ENCODE results near the gene GDA. TPM values are rescaled to one million over a fixed set of nuclear protein-coding genes. Genes with fewer than 3 reads are reported as not detected.

GDA gene
- total RNA-seq, 4 donors from 2014 or later, result 14.0 to 291 (median 273) TPM

GRCh38 chr9:72274441-72274840 is 125.2 kb downstream of the GDA start:
- H3K36me3 ChIP-seq, result no peaks in the 10 kb centered on the region
- TF ChIP-seq CTCF (IDR thresholded peaks at IDR 0.05), result no peak
- TF ChIP-seq POLR2A (IDR thresholded peaks at IDR 0.05), result no peak
- H3K4me1 ChIP-seq, result no peaks in the 10 kb centered on the region
- H3K27me3 ChIP-seq, result no peaks in the 10 kb centered on the region
- H3K27ac ChIP-seq, result no peak overlapping the region
- DNase-seq, result no peak
- H3K4me3 ChIP-seq, result no peak overlapping the region
- no peaks in the 10 kb centered on the region for H3K9me3 ChIP-seq

GRCh38 chr9:72274916-72275315 is 125.7 kb downstream of the GDA start:
- Histone ChIP-seq H3K36me3 (no peaks in the 10 kb centered on the region), H3K9me3 (no peaks in the 10 kb centered on the region), H3K27me3 (no peaks in the 10 kb centered on the region), H3K4me1 (no peaks in the 10 kb centered on the region), H3K27ac (no peak overlapping the region), H3K4me3 (no peak overlapping the region)
- no peak for TF ChIP-seq POLR2A (IDR thresholded peaks at IDR 0.05)
- no peak for TF ChIP-seq CTCF (IDR thresholded peaks at IDR 0.05)
- no peak for DNase-seq

- H3K27me3 ChIP-seq, result no peaks in the 10 kb centered on the region
- H3K4me3 ChIP-seq, result no peak overlapping the region
- H3K4me1 ChIP-seq, result no peaks in the 10 kb centered on the region
- no peak for DNase-seq
- no peaks in the 10 kb centered on the region for H3K9me3 ChIP-seq
- no peak for TF ChIP-seq CTCF (IDR thresholded peaks at IDR 0.05)
- no peak for TF ChIP-seq POLR2A (IDR thresholded peaks at IDR 0.05)
- H3K27ac ChIP-seq, result no peak overlapping the region
- no peaks in the 10 kb centered on the region for H3K36me3 ChIP-seq
These were observed 127.2 kb downstream of the GDA start for GRCh38 chr9:72276429-72276828.

DNA sequence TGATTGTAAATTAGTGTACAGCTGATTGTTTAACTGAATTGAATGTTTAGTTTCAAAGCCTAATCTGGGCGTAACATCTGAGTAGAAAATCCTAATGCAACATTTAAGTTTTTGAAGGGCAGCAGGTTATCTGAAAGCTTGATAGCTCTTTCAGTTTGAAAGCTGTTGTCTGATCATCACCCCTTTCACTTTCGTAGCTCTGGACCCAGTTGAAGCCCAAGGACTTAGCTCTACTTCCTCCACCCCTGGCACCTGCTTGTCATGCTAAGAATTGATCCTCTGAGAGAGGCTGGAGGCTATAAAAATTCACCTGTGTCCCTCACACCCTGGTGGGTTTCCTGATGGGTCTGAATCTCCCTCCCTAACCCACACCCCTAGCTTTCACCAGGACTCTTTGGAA is 129.7 kb downstream of the GDA start:
- no peak for TF ChIP-seq CTCF (IDR thresholded peaks at IDR 0.05)
- no peak for TF ChIP-seq POLR2A (IDR thresholded peaks at IDR 0.05)
- Histone ChIP-seq H3K27ac (no peak overlapping the region), H3K27me3 (no peaks in the 10 kb centered on the region), H3K9me3 (no peaks in the 10 kb centered on the region), H3K4me1 (no peaks in the 10 kb centered on the region), H3K36me3 (no peaks in the 10 kb centered on the region), H3K4me3 (no peak overlapping the region)
- no peak for DNase-seq

DNA sequence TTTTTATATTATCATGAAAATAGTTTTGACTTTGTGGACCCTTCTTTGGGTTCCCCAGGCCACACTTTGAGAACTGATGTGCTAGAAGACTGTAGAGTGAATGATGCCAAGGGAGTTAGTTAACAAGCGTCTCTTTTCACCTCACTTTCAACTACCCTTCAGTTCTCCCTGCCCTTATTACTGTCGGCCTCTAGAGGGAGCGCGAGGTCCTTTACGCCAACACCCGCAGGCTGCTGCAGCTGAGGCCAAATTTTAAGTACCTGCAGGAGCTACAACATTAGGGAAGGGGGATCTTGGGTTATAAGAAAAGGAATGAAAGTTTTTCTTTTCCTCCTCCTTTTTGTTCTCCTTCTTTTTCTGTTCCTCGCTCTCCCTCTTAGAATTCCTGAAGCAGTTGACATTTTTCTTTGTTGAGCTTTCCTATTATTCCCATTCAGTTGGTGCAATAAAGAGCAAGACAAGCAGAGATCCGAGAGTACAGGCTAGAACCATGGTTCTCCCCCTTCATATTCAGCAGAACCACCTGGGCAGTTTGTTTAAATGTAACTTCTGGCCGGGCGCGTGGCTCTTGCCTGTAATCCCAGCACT is 131.8 kb downstream of the GDA start:
- Histone ChIP-seq H3K27me3 (no peaks in the 10 kb centered on the region), H3K9me3 (no peaks in the 10 kb centered on the region), H3K4me3 (no peak overlapping the region), H3K36me3 (no peaks in the 10 kb centered on the region), H3K27ac (no peak overlapping the region), H3K4me1 (no peaks in the 10 kb centered on the region)
- TF ChIP-seq CTCF (IDR thresholded peaks at IDR 0.05), result peak; percentile 59 to 91 (median 87)
- TF ChIP-seq POLR2A (IDR thresholded peaks at IDR 0.05), result no peak
- peak; percentile 48 to 88 (median 78) for DNase-seq

DNA sequence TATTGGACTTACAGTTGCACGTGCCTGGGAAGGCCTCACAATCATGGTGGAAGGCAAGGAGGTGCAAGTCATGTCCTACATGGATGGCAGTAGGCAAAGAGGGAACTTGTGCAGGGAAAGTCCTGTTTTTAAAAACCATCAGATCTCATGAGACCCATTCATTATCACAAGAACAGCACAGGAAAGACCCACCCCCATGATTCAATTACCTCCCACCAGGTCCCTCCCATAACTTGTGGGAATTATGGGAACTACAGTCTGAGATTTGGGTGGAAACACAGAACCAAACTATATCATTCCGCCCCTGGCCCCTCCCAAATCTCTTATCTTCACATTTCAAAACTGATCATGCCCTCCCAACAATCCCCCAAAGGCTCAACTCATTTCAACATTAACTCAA is 140.2 kb downstream of the GDA start:
- DNase-seq, result no peak
- H3K9me3 ChIP-seq, result no peaks in the 10 kb centered on the region
- no peaks in the 10 kb centered on the region for H3K36me3 ChIP-seq
- TF ChIP-seq POLR2A (IDR thresholded peaks at IDR 0.05) (no peak), CTCF (IDR thresholded peaks at IDR 0.05) (no peak)
- H3K4me3 ChIP-seq, result no peak overlapping the region
- no peak overlapping the region for H3K27ac ChIP-seq
- no peaks in the 10 kb centered on the region for H3K27me3 ChIP-seq
- peaks cover 0 to 17% (median 3%) of the 10 kb centered on the region in 4 donors for H3K4me1 ChIP-seq

Data from Peyer's patch (tissue), 4 donors.